HG02588 (cell line): ENCODE data around the gene PNPLA6.
"Not testable (repeated sequence)": the region's sequence is repeated elsewhere in the genome, so short reads cannot be mapped to it uniquely, and the experiment has no call there.

Source experiments
- ATAC-seq: cut with Tn5 transposase; IDR thresholded peaks from one replicate; pipeline ENCODE4 v1.9.1; 2021; ENCODE audit warnings: mild to moderate bottlenecking, moderate library complexity; ENCODE audit not compliant: unreplicated experiment

Gene PNPLA6

GRCh38 chr19:7529610-7530490 lies 5.7 kb upstream of the PNPLA6 start:
- ATAC-seq: no peak

- ATAC-seq: no peak
Observed at GRCh38 chr19:7533281-7533885, 2.1 kb upstream of the PNPLA6 start.

GRCh38 chr19:7533925-7534480 lies 1.5 kb upstream of the PNPLA6 start:
- ATAC-seq: peak; percentile 41

GRCh38 chr19:7534531-7535046 lies 928 bp upstream of the PNPLA6 start:
- ATAC-seq: no peak

- ATAC-seq: no peak
Observed at GRCh38 chr19:7535998-7536695, 630 bp downstream of the PNPLA6 start.

- not testable (repeated sequence) for ATAC-seq
Observed at GRCh38 chr19:7538990-7539389, 3.5 kb downstream of the PNPLA6 start.

GRCh38 chr19:7539827-7540425 lies 4.4 kb downstream of the PNPLA6 start:
- ATAC-seq: no peak

- ATAC-seq: no peak
Observed at GRCh38 chr19:7540761-7541474, 5.4 kb downstream of the PNPLA6 start.

- no peak for ATAC-seq
Observed at GRCh38 chr19:7541475-7541824, 5.9 kb downstream of the PNPLA6 start.

- no peak for ATAC-seq
Observed at GRCh38 chr19:7541828-7542443, 6.4 kb downstream of the PNPLA6 start.

- no peak for ATAC-seq
Observed at GRCh38 chr19:7542556-7543348, 7.2 kb downstream of the PNPLA6 start.

GRCh38 chr19:7544626-7545025 lies 9.1 kb downstream of the PNPLA6 start:
- no peak for ATAC-seq

GRCh38 chr19:7545300-7545699 lies 9.8 kb downstream of the PNPLA6 start:
- no peak for ATAC-seq

- no peak for ATAC-seq
Observed at GRCh38 chr19:7545904-7546303, 10.4 kb downstream of the PNPLA6 start.

GRCh38 chr19:7547159-7547558 lies 11.6 kb downstream of the PNPLA6 start:
- ATAC-seq: no peak

GRCh38 chr19:7549429-7550148 lies 14.1 kb downstream of the PNPLA6 start:
- ATAC-seq: no peak

GRCh38 chr19:7550169-7550770 lies 14.8 kb downstream of the PNPLA6 start:
- no peak for ATAC-seq
